Stomach (tissue), 4 donors: ENCODE results near the gene CYYR1.

Experiments
- POLR2A ChIP-seq, 4 donors: fragments of 450-650 bp; IDR thresholded peaks; one replicate each; pipeline ENCODE4 v1.6.1; 2016; ENCODE audit warnings: antibody characterized with exemption in 4 of 4, control low read depth in 2 of 4, mild to moderate bottlenecking in 1 of 4, moderate library complexity in 1 of 4
- POLR2AphosphoS5 ChIP-seq, 3 donors: sonication (generic); formaldehyde crosslinking; IDR thresholded peaks; one replicate each; pipeline ENCODE4 v1.6.1; 2016; ENCODE audit warnings: antibody characterized with exemption in 3 of 3
- TF ChIP-seq, protein P1 (sequence below), 7 experiments: fragments of 450-650 bp in 4 of 7; fragments of 200-600 bp in 3 of 7; sonication (generic) in 3 of 7; IDR thresholded peaks; one replicate each; pipeline ENCODE4 v1.5.1; 2016 to 2019; ENCODE audit warnings: antibody characterized with exemption in 7 of 7, control low read depth in 2 of 7, mild to moderate bottlenecking in 1 of 7

DNA sequence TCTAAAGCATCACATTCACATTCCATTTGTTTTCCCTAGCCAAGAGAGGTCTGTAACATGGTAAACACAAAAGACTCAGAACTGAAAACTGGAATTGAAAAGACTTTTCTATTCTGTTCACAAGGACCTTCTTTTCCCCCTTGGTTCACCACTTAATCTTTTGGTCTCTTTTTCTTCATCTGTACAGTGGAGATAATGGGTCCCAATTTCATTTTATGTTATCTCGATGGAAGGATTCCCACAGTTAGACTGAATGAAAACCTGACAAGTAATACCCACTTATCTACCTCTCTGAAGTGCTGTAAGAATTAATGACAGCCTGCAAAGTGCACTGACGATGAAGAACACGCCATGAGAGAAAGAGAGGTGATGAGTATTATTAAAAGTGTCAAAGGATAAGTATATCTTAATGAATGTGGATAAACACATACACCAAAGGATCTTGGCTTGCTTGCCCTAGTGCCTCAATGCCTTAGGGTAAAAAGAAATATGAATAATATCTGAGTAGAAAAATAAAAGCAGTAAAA, 71.5 kb downstream of the CYYR1 start:
- TF ChIP-seq, protein P1, sequence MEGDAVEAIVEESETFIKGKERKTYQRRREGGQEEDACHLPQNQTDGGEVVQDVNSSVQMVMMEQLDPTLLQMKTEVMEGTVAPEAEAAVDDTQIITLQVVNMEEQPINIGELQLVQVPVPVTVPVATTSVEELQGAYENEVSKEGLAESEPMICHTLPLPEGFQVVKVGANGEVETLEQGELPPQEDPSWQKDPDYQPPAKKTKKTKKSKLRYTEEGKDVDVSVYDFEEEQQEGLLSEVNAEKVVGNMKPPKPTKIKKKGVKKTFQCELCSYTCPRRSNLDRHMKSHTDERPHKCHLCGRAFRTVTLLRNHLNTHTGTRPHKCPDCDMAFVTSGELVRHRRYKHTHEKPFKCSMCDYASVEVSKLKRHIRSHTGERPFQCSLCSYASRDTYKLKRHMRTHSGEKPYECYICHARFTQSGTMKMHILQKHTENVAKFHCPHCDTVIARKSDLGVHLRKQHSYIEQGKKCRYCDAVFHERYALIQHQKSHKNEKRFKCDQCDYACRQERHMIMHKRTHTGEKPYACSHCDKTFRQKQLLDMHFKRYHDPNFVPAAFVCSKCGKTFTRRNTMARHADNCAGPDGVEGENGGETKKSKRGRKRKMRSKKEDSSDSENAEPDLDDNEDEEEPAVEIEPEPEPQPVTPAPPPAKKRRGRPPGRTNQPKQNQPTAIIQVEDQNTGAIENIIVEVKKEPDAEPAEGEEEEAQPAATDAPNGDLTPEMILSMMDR (IDR thresholded peaks at IDR 0.05): no peak
- no peak for TF ChIP-seq POLR2AphosphoS5 (IDR thresholded peaks at IDR 0.05)
- TF ChIP-seq POLR2A (IDR thresholded peaks at IDR 0.05): no peak
